Measurements from ENCODE around the gene RFTN1. TPM values are rescaled to one million over a fixed set of nuclear protein-coding genes. Genes with fewer than 3 reads are reported as not detected.

RFTN1 gene
- total RNA-seq, 1 donor from 2014 or later: 41.8 TPM

DNA sequence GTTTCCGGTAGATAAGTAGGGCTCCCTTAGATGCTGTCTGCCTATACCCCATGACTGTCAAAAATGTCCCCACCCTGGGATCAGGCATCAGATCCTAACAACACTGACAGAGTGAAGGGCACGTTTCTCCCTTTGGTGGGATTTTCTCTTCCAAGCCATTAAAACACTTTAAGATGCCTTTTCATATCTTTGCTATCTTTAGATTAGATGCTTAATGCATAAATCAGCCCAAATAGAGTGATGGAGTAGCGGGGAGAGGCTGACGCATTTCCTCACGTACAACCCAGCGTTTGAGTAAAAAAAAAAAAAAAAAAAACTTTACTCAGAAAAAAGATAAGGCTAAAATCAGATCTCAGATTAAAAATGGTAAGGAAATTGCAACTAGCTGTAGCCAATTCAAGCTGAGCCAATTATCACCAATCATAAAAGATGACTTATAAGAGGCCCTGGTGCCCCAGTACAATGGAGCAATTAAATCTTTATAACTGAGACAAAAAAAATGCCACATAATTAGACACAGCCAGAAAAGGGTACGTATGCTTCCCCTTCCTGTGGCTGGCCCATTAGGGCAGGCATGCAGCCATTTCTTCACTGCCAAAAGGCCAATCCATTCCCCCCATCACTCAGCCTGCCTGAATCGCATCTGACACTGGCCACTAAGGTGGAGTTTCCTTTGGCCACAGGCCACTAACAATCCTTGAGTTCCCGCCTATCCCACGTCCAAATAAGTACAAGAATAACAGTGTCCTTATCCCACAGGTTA lies 45.0 kb downstream of the RFTN1 start:
- Mint-ChIP-seq H3K36me3 (ENCODE audit: low read depth, unreplicated experiment) (peaks cover 36% of the 10 kb centered on the region), H3K9me3 (ENCODE audit: unreplicated experiment) (peaks cover 4% of the 10 kb centered on the region), H3K4me3 (ENCODE audit: unreplicated experiment) (no peak overlapping the region), H3K27ac (ENCODE audit: unreplicated experiment) (no peak overlapping the region), H3K4me1 (ENCODE audit: unreplicated experiment) (peaks cover 28% of the 10 kb centered on the region), H3K27me3 (ENCODE audit: unreplicated experiment) (peaks cover 2% of the 10 kb centered on the region)
- TF ChIP-seq, protein P1, sequence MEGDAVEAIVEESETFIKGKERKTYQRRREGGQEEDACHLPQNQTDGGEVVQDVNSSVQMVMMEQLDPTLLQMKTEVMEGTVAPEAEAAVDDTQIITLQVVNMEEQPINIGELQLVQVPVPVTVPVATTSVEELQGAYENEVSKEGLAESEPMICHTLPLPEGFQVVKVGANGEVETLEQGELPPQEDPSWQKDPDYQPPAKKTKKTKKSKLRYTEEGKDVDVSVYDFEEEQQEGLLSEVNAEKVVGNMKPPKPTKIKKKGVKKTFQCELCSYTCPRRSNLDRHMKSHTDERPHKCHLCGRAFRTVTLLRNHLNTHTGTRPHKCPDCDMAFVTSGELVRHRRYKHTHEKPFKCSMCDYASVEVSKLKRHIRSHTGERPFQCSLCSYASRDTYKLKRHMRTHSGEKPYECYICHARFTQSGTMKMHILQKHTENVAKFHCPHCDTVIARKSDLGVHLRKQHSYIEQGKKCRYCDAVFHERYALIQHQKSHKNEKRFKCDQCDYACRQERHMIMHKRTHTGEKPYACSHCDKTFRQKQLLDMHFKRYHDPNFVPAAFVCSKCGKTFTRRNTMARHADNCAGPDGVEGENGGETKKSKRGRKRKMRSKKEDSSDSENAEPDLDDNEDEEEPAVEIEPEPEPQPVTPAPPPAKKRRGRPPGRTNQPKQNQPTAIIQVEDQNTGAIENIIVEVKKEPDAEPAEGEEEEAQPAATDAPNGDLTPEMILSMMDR (IDR thresholded peaks at IDR 0.05; ENCODE audit: unreplicated experiment): no peak
- DNase-seq (ENCODE audit: low spot score): no peak

DNA sequence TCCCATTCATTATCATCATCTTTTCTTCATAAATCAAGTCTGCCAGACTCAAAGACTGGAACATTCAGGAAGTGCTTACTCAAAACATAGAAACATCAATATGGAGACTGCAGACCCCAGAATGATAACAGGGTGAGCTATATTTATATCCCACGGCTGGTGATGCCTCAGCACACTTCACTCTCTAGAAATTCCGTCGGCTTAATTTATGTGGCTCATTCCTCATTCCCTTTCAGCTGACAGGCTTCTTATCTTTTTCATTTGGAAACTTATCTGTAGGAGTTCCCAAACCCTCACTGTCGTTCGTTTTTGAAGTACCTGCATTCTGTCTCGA lies 45.5 kb downstream of the RFTN1 start:
- H3K9me3 Mint-ChIP-seq (ENCODE audit: unreplicated experiment): peaks cover 4% of the 10 kb centered on the region
- H3K27ac Mint-ChIP-seq (ENCODE audit: unreplicated experiment): no peak overlapping the region
- TF ChIP-seq, protein P1 (IDR thresholded peaks at IDR 0.05; ENCODE audit: unreplicated experiment): no peak
- H3K27me3 Mint-ChIP-seq (ENCODE audit: unreplicated experiment): peaks cover 5% of the 10 kb centered on the region
- peaks cover 34% of the 10 kb centered on the region for H3K36me3 Mint-ChIP-seq (ENCODE audit: low read depth, unreplicated experiment)
- no peak for DNase-seq (ENCODE audit: low spot score)
- H3K4me3 Mint-ChIP-seq (ENCODE audit: unreplicated experiment): no peak overlapping the region
- peaks cover 32% of the 10 kb centered on the region for H3K4me1 Mint-ChIP-seq (ENCODE audit: unreplicated experiment)

DNA sequence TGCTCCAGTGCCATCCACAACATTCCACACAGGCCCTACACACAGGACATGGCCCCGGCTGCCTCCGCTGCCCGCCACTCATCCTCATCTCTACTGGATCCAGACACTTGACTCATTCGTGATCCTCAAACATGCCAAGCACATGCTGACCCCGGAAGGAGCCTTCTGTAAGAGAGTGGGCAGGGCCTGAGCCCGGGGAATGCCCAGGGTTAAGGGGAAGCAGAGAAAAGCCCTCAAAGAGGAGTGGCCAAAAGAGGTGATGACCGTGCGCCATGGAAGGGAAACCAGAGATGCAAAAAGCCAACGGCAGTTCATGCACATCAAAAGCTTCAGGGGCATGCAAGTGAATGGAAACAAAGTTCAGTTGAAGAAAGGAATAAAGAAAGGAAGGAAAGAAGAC lies 46.1 kb downstream of the RFTN1 start:
- no peak for DNase-seq (ENCODE audit: low spot score)
- H3K4me3 Mint-ChIP-seq (ENCODE audit: unreplicated experiment): no peak overlapping the region
- peaks cover 34% of the 10 kb centered on the region for H3K36me3 Mint-ChIP-seq (ENCODE audit: low read depth, unreplicated experiment)
- H3K9me3 Mint-ChIP-seq (ENCODE audit: unreplicated experiment): peaks cover 4% of the 10 kb centered on the region
- H3K27me3 Mint-ChIP-seq (ENCODE audit: unreplicated experiment): peaks cover 6% of the 10 kb centered on the region
- peaks cover 38% of the 10 kb centered on the region for H3K4me1 Mint-ChIP-seq (ENCODE audit: unreplicated experiment)
- no peak overlapping the region for H3K27ac Mint-ChIP-seq (ENCODE audit: unreplicated experiment)
- TF ChIP-seq, protein P1 (IDR thresholded peaks at IDR 0.05; ENCODE audit: unreplicated experiment): no peak

DNA sequence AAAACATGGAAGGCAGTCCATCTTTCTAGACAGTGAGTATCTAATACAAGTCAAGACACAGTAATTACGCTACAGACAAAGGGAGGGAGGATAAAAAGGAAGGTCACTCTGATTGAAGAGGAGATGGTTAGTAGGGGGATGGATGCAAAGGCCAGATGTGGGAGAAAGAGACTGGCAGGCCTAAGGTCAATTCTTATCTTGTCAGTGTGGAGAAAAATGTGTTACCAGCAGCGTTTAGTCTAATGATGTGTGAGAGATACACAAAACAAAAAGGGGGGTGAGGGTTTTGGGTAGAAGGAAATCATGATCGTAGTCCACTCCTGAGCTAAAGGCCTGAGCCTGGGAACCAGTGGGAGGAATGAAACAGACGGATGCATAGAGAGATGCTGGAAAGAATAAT lies 46.7 kb downstream of the RFTN1 start:
- Mint-ChIP-seq H3K27ac (ENCODE audit: unreplicated experiment) (no peak overlapping the region), H3K36me3 (ENCODE audit: low read depth, unreplicated experiment) (peaks cover 30% of the 10 kb centered on the region), H3K4me1 (ENCODE audit: unreplicated experiment) (peaks cover 40% of the 10 kb centered on the region), H3K4me3 (ENCODE audit: unreplicated experiment) (no peak overlapping the region), H3K9me3 (ENCODE audit: unreplicated experiment) (peaks cover 4% of the 10 kb centered on the region), H3K27me3 (ENCODE audit: unreplicated experiment) (peaks cover 6% of the 10 kb centered on the region)
- TF ChIP-seq, protein P1 (IDR thresholded peaks at IDR 0.05; ENCODE audit: unreplicated experiment): no peak
- DNase-seq (ENCODE audit: low spot score): no peak

DNA sequence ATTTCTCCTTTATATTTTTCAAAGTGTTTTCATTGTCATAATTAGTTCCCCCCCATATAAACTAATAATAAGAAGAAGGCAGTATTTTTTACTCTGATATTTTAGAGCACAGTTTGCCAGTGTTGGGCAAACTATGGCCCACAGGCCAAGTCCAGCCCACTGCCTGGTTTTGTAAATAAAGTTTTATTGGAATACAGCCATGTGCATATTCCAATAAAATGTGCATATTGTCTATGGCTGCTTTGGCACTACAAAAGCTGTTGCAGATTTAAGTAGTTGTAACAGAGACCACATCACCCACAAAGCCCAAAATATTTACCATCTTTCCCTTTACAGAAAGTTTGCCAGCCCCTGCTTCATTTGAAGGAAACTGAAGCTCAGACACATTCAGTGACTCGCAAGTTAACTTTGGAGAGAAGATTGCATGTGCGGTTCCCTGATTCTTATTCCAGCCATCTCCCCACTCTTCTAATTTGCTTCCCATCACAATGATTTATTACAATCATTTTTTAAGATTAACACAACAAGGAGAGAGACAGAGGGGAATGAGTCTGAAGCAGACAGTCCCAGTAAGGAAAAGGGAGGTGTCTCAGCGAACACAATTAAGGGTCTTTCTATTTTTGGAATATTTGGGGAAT lies 48.9 kb downstream of the RFTN1 start:
- TF ChIP-seq, protein P1 (IDR thresholded peaks at IDR 0.05; ENCODE audit: unreplicated experiment): no peak
- H3K9me3 Mint-ChIP-seq (ENCODE audit: unreplicated experiment): no peaks in the 10 kb centered on the region
- H3K4me3 Mint-ChIP-seq (ENCODE audit: unreplicated experiment): no peak overlapping the region
- peaks cover 15% of the 10 kb centered on the region for H3K36me3 Mint-ChIP-seq (ENCODE audit: low read depth, unreplicated experiment)
- H3K4me1 Mint-ChIP-seq (ENCODE audit: unreplicated experiment): peaks cover 37% of the 10 kb centered on the region
- no peak overlapping the region for H3K27ac Mint-ChIP-seq (ENCODE audit: unreplicated experiment)
- H3K27me3 Mint-ChIP-seq (ENCODE audit: unreplicated experiment): peaks cover 6% of the 10 kb centered on the region
- DNase-seq (ENCODE audit: low spot score): no peak
